HEK293 (cell line): ENCODE measurements around the gene TRMT61A.

ENCODE experiments used
- GFI1B ChIP-seq: fragments of 450-650 bp; formaldehyde crosslinking; IDR thresholded peaks from 2 replicates; pipeline ENCODE4 v1.5.1; 2016; ENCODE audit warnings: missing biosample characterization, missing genetic modification characterization
- HOXC10 ChIP-seq: sonication (generic); formaldehyde crosslinking; IDR thresholded peaks from 2 replicates; pipeline ENCODE4 v1.8.1; 2023; ENCODE audit warnings: mild to moderate bottlenecking, missing genetic modification reagents
- REST ChIP-seq: fragments of 450-650 bp; formaldehyde crosslinking; IDR thresholded peaks from 2 replicates; pipeline ENCODE4 v1.5.1; 2016; ENCODE audit warnings: missing biosample characterization, missing genetic modification characterization
- YY1 ChIP-seq: fragments of 450-650 bp; formaldehyde crosslinking; IDR thresholded peaks from 2 replicates; pipeline ENCODE4 v1.5.1; 2018; ENCODE audit warnings: missing biosample characterization, missing genetic modification characterization
- ZBTB21 ChIP-seq: fragments of 450-650 bp; formaldehyde crosslinking; IDR thresholded peaks from 2 replicates; pipeline ENCODE4 v1.5.1; 2017; ENCODE audit warnings: missing biosample characterization, missing genetic modification characterization
- ZBTB7A ChIP-seq: fragments of 450-650 bp; formaldehyde crosslinking; IDR thresholded peaks from 2 replicates; pipeline ENCODE4 v1.5.1; 2016; ENCODE audit warnings: low read depth, missing biosample characterization, missing genetic modification characterization
- ZFP69B ChIP-seq: fragments of 450-650 bp; formaldehyde crosslinking; IDR thresholded peaks from 2 replicates; pipeline ENCODE4 v1.5.1; 2016; ENCODE audit warnings: missing biosample characterization, missing genetic modification characterization
- ZNF114 ChIP-seq: fragments of 450-650 bp; formaldehyde crosslinking; IDR thresholded peaks from 2 replicates; pipeline ENCODE4 v1.5.0; 2017; ENCODE audit warnings: missing biosample characterization, missing genetic modification characterization
- ZNF18 ChIP-seq: fragments of 450-650 bp; formaldehyde crosslinking; IDR thresholded peaks from 2 replicates; pipeline ENCODE4 v1.5.1; 2016; ENCODE audit warnings: missing biosample characterization, missing genetic modification characterization
- ZNF221 ChIP-seq: fragments of 450-650 bp; formaldehyde crosslinking; IDR thresholded peaks from 2 replicates; pipeline ENCODE4 v1.5.1; 2017; ENCODE audit warnings: missing biosample characterization, missing genetic modification characterization, borderline replicate concordance
- ZNF366 ChIP-seq: fragments of 450-650 bp; formaldehyde crosslinking; conservative IDR thresholded peaks from 2 replicates; pipeline ENCODE4 v1.5.1; 2016; ENCODE audit warnings: missing biosample characterization, missing genetic modification characterization
- ZNF76 ChIP-seq: fragments of 450-650 bp; formaldehyde crosslinking; IDR thresholded peaks from 2 replicates; pipeline ENCODE4; 2016; ENCODE audit warnings: low read depth, missing biosample characterization, missing genetic modification characterization, borderline replicate concordance
- TF ChIP-seq, protein P1 (sequence below): fragments of 450-650 bp; formaldehyde crosslinking; IDR thresholded peaks from 2 replicates; pipeline ENCODE4 v1.5.1; 2016; ENCODE audit warnings: missing biosample characterization, missing genetic modification characterization
- TF ChIP-seq, protein P2 (sequence below): IDR thresholded peaks from 2 replicates; pipeline ENCODE4 v1.6.1; 2011; ENCODE audit warnings: mild to moderate bottlenecking, low read depth, low read length, borderline replicate concordance

GRCh38 chr14:103517174-103517566 lies 11.8 kb upstream of the TRMT61A start:
- no peak for TF ChIP-seq ZFP69B (tag by site-specific recombination)
- TF ChIP-seq, protein P1, sequence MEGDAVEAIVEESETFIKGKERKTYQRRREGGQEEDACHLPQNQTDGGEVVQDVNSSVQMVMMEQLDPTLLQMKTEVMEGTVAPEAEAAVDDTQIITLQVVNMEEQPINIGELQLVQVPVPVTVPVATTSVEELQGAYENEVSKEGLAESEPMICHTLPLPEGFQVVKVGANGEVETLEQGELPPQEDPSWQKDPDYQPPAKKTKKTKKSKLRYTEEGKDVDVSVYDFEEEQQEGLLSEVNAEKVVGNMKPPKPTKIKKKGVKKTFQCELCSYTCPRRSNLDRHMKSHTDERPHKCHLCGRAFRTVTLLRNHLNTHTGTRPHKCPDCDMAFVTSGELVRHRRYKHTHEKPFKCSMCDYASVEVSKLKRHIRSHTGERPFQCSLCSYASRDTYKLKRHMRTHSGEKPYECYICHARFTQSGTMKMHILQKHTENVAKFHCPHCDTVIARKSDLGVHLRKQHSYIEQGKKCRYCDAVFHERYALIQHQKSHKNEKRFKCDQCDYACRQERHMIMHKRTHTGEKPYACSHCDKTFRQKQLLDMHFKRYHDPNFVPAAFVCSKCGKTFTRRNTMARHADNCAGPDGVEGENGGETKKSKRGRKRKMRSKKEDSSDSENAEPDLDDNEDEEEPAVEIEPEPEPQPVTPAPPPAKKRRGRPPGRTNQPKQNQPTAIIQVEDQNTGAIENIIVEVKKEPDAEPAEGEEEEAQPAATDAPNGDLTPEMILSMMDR (tag by site-specific recombination) = no peak
- TF ChIP-seq YY1 (tag by site-specific recombination) = no peak
- no peak for TF ChIP-seq GFI1B (tag by site-specific recombination)
- TF ChIP-seq, protein P2, sequence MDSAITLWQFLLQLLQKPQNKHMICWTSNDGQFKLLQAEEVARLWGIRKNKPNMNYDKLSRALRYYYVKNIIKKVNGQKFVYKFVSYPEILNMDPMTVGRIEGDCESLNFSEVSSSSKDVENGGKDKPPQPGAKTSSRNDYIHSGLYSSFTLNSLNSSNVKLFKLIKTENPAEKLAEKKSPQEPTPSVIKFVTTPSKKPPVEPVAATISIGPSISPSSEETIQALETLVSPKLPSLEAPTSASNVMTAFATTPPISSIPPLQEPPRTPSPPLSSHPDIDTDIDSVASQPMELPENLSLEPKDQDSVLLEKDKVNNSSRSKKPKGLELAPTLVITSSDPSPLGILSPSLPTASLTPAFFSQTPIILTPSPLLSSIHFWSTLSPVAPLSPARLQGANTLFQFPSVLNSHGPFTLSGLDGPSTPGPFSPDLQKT = no peak
- no peak for TF ChIP-seq ZNF366 (tag by site-specific recombination)
- TF ChIP-seq ZNF76 (tag by site-specific recombination) = no peak
- TF ChIP-seq HOXC10 (CRISPR knock-in tag) = no peak
- no peak for TF ChIP-seq ZBTB21 (tag by site-specific recombination)
- TF ChIP-seq ZNF221 = no peak
- no peak for TF ChIP-seq ZBTB7A (tag by site-specific recombination)
- no peak for TF ChIP-seq REST (tag by site-specific recombination)
- TF ChIP-seq ZNF18 (tag by site-specific recombination) = no peak
- no peak for TF ChIP-seq ZNF114 (tag by site-specific recombination)
